Tongue (tissue), 2 donors: Measurements from ENCODE around the gene SLC22A14. TPM values are rescaled to one million over a fixed set of nuclear protein-coding genes. Genes with fewer than 3 reads are reported as not detected.
"Not testable (repeated sequence)": the region's sequence is repeated elsewhere in the genome, so short reads cannot be mapped to it uniquely, and the experiment has no call there.

Experiments used
- DNase-seq: peaks from one replicate; pipeline ENCODE4 v3.0.0-alpha.2; 2015
- total RNA-seq: library from RNA; depleted of rRNA; stranded (reverse); fragments of >200 nt; gene quantifications from one replicate; pipeline ENCODE4 v1.2.3, GENCODE V29; 2014

The SLC22A14 gene
- total RNA-seq, 1 donor from 2014 or later = not detected

DNA sequence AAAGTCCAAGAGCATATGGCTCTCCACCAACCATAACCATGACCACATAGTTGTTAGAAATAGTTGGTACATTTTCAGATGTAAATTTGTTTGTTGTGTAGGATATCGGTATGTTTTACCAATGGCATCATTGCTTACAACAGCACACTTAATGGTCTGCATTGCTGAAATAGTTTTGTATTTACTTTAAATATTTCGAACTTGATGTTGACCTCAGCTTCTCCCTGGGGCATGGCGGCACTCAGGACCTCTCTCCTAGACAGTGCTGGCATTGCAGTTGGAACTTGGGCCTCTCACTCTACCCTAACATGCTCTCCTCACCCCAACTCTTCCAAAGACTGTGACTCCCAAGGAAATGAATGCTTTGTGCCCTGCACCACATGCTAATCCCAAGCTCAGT, 11.5 kb upstream of the SLC22A14 start:
- DNase-seq = no peak

GRCh38 chr3:38271553-38271952, 10.5 kb upstream of the SLC22A14 start:
- no peak for DNase-seq

GRCh38 chr3:38274864-38275649, 7.0 kb upstream of the SLC22A14 start:
- no peak for DNase-seq

GRCh38 chr3:38275658-38276057, 6.4 kb upstream of the SLC22A14 start:
- DNase-seq = no peak

GRCh38 chr3:38276081-38276916, 5.8 kb upstream of the SLC22A14 start:
- no peak for DNase-seq

DNA sequence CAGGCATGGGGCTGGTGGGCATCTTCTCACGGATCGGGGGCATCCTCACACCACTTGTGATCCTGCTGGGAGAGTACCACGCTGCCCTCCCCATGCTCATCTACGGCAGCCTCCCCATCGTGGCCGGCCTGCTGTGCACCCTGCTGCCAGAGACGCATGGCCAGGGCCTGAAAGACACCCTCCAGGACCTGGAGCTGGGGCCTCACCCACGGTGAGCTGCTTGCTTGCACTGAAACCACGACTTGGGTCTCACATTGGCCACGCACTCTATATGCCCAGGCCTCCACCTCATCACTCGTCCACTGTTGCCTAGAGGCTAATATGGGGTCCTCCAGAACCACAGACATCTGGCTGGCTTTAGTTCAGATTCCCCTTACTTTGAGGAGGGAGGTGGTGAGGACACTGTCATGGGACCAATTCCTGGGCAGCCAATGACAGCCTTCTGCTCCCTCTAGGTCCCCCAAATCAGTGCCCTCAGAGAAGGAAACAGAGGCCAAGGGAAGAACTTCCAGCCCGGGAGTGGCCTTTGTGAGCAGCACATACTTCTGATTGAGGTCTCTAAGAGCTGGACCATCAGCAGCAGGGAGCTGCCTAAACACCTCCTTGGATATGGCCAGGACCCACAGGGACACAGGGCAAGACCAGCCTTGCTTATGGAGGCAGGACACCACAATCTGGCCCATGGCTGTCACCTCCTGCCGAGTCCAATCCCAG, 5.0 kb upstream of the SLC22A14 start:
- DNase-seq = no peak

GRCh38 chr3:38278841-38279240, 3.3 kb upstream of the SLC22A14 start:
- DNase-seq = no peak

- DNase-seq = peak; percentile 48
These were observed 2.0 kb downstream of the SLC22A14 start for GRCh38 chr3:38283810-38284755.

- no peak for DNase-seq
These were observed 2.7 kb downstream of the SLC22A14 start for GRCh38 chr3:38284756-38285150.

DNA sequence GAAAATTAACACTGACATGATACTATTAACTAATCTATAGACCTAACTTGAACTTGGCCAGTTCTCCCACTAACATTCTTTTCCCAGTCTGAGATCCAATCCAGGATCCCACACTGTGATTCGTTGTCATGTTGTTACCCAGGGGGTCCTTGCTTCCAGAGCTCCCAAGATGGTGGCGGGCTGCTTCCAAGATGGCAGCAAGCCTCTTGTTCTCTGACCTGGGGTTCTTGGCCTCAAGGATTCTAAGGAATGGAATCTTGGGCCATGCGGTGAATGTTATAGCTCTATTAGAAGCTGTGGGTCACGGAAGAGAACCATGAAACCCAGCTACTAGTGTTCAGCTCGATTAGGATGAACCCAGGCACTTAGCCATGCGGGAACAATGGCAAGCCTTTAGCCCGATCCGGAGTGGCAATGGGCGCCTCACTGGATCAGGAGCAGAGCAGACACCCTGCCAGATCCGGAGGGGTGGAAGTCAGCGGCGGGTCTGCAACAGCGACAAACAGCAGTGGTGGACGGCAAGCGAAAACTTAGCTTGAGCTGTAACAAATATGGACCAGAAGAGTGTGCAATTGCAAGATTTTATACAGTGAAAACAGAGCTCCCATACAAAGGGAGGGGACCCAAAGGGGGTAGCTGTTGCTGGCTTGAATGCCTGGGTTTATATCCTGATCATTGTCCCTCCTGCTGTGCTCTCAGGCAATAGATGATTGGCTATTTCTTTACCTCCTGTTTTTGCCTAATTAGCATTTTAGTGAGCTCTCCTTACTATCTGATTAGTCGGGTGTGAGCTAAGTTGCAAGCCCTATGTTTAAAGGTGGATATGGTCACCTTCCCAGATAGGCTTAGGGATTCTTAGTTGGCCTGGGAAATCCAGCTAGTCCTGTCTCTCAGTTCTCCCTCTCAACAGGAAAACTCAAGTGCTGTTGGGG, 7.5 kb downstream of the SLC22A14 start:
- DNase-seq = not testable (repeated sequence)

DNA sequence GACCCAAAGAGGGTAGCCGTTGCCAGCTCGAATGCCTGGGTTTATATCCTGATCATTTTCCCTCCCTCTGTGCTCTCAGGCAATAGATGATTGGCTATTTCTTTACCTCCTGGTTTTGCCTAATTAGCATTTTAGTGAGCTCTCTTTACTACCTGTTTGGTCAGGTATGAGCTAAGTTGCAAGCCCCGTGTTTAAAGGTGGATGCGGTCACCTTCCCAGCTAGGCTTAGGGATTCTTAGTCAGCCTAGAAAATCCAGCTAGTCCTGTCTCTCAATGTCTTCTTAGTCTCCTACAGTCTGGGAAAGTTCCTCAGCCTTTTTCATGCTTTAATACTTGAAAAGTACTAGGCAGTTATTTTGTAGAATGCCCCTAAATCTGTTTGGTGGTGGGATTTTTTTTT, 15.0 kb downstream of the SLC22A14 start:
- DNase-seq = not testable (repeated sequence)

DNA sequence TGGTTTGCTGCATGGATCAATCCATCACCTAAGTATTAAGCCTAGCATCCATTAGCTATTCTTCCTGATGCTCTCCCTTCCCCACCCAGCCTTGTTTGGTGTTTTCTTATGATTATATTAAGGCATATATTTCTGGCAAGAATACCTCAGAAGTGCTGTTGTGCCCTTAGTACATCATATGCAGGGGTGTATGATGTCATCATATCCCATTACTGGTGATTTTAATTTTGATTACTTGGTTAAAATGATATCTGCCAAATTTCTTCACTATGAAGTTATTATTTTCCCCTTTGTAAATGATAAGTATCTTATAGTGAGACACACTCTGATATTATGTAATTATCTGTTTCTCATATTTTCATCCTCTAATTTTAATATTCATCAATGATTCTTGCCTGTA, 15.4 kb downstream of the SLC22A14 start:
- DNase-seq = no peak

DNA sequence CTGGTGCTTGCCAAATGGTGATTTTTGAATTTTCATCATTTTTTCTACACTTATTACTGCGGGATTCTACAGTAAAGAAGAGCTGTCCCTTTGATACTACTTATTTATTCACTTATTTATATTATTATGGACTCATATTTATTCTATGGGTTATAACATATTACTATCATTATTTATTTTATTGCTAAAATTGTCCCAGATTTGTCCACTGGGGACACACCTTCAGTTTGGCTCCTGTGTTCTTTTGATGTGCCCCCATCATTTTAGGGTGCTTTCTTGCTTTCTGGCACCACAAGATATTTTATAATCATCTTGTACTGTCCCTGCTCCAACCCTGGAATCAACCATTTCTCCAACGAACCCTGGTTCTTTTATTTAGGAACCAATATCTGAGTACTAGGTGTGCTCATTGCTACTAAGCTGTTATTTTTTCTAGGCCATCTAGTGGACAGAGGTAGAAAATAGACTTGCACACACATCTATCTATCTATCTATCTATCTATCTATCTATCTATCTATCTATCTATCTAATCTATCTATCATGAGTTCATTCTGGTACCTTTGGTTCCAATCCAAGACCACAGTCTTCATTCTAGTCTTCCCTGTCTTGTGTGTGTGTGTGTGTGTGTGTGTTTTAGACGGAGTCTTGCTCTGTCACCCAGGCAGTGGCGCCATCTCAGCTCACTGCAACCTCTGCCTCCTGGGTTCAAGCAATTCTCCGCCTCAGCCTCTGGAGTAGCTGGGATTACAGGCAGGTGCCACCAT, 16.0 kb downstream of the SLC22A14 start:
- no peak for DNase-seq

GRCh38 chr3:38306941-38307340, 24.8 kb downstream of the SLC22A14 start:
- DNase-seq = no peak

GRCh38 chr3:38307599-38307998, 25.5 kb downstream of the SLC22A14 start:
- no peak for DNase-seq

GRCh38 chr3:38308456-38308855, 26.4 kb downstream of the SLC22A14 start:
- DNase-seq = no peak

DNA sequence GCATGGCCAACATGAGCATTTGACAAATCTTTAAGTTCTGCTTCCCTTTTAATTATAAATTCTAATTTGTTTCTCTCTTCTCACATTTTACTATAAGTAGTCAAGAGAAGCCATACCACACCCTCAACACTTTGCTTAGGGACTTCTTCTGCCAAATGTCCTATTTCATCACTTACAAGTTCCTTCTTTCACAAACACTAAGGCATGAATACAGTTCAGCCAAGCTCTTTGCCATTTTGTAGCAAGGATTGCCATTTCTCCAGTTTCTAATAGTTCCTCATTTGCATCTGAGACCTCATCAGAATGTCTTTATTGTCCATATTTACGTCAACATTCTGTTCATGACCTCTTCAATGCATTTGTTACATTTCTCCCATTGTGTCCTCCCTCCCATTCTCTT, 29.4 kb downstream of the SLC22A14 start:
- no peak for DNase-seq

- DNase-seq = no peak
These were observed 29.8 kb downstream of the SLC22A14 start for GRCh38 chr3:38311941-38312340.

DNA sequence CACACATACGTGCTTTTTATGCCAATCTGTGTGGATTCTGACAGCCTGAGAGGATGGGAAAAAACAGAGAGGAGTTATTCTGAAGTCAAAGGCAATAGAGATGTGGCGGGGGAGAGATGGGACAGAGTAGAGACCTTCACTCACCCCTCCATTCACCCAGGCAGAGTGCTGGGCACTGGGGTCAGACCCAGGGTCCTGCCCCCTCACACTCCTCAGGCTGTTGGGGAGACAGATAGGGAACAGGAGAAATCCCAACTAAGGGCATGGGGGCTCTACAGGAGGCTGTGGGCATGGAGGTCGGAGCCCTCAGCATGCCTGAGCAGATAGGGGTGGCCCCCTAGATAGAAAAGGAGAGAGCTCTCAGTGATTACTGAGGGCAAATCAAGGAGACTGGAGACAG, 30.3 kb downstream of the SLC22A14 start:
- no peak for DNase-seq

DNA sequence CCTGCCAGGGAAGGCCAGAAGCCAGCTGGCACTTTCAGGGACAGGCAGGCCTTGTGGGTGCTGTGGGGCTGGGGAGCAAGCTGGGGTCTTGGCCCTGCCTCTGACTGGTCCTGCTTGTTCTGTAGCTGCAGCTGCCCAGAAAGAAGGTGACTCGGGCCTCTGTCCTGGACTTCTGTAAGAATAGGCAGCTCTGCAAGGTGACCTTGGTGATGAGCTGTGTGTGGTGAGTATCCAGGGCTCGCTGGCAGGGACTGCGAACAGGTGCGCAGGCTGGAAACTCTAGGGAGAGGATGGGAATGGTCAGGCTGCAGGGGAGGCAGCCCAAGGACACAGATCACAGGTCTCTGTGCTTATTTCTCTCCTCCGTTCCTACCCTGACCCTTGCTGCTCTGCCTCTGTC, 31.2 kb downstream of the SLC22A14 start:
- DNase-seq = no peak
